Activated B cell treated with CpG ODN at 0.5 μM for 24 hours (primary cell): ENCODE data around the gene C5orf58. TPM values are rescaled to one million over a fixed set of nuclear protein-coding genes. Genes with fewer than 3 reads are reported as not detected.

Source experiments
- ATAC-seq: fragments of 200-7000 bp; cut with Tn5 transposase; one replicate; pipeline ENCODE4 v1.10.0; 2021; ENCODE audit warnings: low read depth, mild to moderate bottlenecking, moderate library complexity
- CTCF ChIA-PET: fragments of 350-600 bp; sonication (Branson Sonifier 250); formaldehyde crosslinking; loops from one replicate; lab custom pipeline; 2021; ENCODE audit warnings: antibody characterized with exemption; lab: Charles Lee
- POLR2A ChIA-PET: fragments of 350-600 bp; sonication (Branson Sonifier 250); formaldehyde crosslinking; loops from one replicate; lab custom pipeline; 2021; ENCODE audit warnings: antibody characterized with exemption; lab: Charles Lee
- DNase-seq: peaks from one replicate; pipeline ENCODE4 v3.0.0; 2022
- H3K27ac Mint-ChIP-seq: one replicate; pipeline ENCODE4 v1.8.0; 2020; ENCODE audit warnings: mixed read lengths
- H3K27me3 Mint-ChIP-seq: one replicate; pipeline ENCODE4 v1.8.0; 2021; ENCODE audit warnings: mixed read lengths
- H3K36me3 Mint-ChIP-seq: one replicate; pipeline ENCODE4 v1.8.0; 2021; ENCODE audit warnings: low read depth, mixed read lengths
- H3K4me1 Mint-ChIP-seq: one replicate; pipeline ENCODE4 v1.8.0; 2021; ENCODE audit warnings: mixed read lengths
- H3K4me3 Mint-ChIP-seq: one replicate; pipeline ENCODE4 v1.8.0; 2020; ENCODE audit warnings: mild to moderate bottlenecking, mixed read lengths
- H3K9me3 Mint-ChIP-seq: one replicate; pipeline ENCODE4 v1.8.0; 2020; ENCODE audit warnings: mixed read lengths
- CTCF ChIP-seq: fragments of 200-600 bp; IDR thresholded peaks from one replicate; pipeline ENCODE4 v1.8.0; 2022; ENCODE audit warnings: antibody characterized with exemption, mild to moderate bottlenecking
- intact Hi-C: fragments of 100-400 bp; cut with micrococcal nuclease; formaldehyde crosslinking; loops from one replicate; pipeline ENCODE4 v1.15.1; 2024
- total RNA-seq: library from RNA; stranded (reverse); gene quantifications from 2 replicates; pipeline ENCODE4 v1.2.3, GENCODE V29; 2022

C5orf58 gene
- total RNA-seq, 1 donor from 2014 or later: not detected

GRCh38 chr5:170254056-170254455 lies 21.3 kb downstream of the C5orf58 start:
- no peak overlapping the region for H3K27ac Mint-ChIP-seq
- ChIA-PET POLR2A (no interaction called here), CTCF (no interaction called here)
- H3K4me1 Mint-ChIP-seq: peaks cover 14% of the 10 kb centered on the region
- TF ChIP-seq CTCF: no peak
- DNase-seq: no peak
- ATAC-seq: peak; percentile 95
- intact Hi-C loops: no loop called here
- no peak overlapping the region for H3K4me3 Mint-ChIP-seq
- H3K27me3 Mint-ChIP-seq: no peaks in the 10 kb centered on the region
- H3K36me3 Mint-ChIP-seq: peaks cover 23% of the 10 kb centered on the region
- no peaks in the 10 kb centered on the region for H3K9me3 Mint-ChIP-seq

- Mint-ChIP-seq H3K36me3 (peaks cover 19% of the 10 kb centered on the region), H3K27me3 (no peaks in the 10 kb centered on the region), H3K4me1 (peaks cover 11% of the 10 kb centered on the region), H3K4me3 (no peak overlapping the region), H3K27ac (no peak overlapping the region), H3K9me3 (no peaks in the 10 kb centered on the region)
- POLR2A ChIA-PET: interaction anchor here (0.5 kb wide), 1 partner anchor 91 kb away, joined by 5 read pairs; no protein-coding TSS in a partner anchor
- CTCF ChIA-PET: interaction anchor here (0.6 kb wide), 1 partner anchor 157 kb away, joined by 3 read pairs; no protein-coding TSS in a partner anchor
- ATAC-seq: no peak
- DNase-seq: no peak
- no peak for TF ChIP-seq CTCF
- intact Hi-C loops: no loop called here
Measured at GRCh38 chr5:170256571-170256970, 23.8 kb downstream of the C5orf58 start.

GRCh38 chr5:170257370-170257769 lies 24.6 kb downstream of the C5orf58 start:
- TF ChIP-seq CTCF: no peak
- DNase-seq: no peak
- no peak for ATAC-seq
- intact Hi-C loops: no loop called here
- Mint-ChIP-seq H3K4me1 (peaks cover 11% of the 10 kb centered on the region), H3K4me3 (no peak overlapping the region), H3K9me3 (no peaks in the 10 kb centered on the region), H3K36me3 (peaks cover 20% of the 10 kb centered on the region), H3K27me3 (no peaks in the 10 kb centered on the region), H3K27ac (no peak overlapping the region)
- POLR2A ChIA-PET: no interaction called here
- CTCF ChIA-PET: interaction anchor here (0.6 kb wide), 1 partner anchor 158 kb away, joined by 3 read pairs; no protein-coding TSS in a partner anchor

- Mint-ChIP-seq H3K27me3 (no peaks in the 10 kb centered on the region), H3K4me1 (no peaks in the 10 kb centered on the region), H3K27ac (no peak overlapping the region), H3K4me3 (no peak overlapping the region), H3K36me3 (peaks cover 18% of the 10 kb centered on the region), H3K9me3 (no peaks in the 10 kb centered on the region)
- no peak for TF ChIP-seq CTCF
- POLR2A ChIA-PET: no interaction called here
- DNase-seq (no peak), ATAC-seq (no peak)
- intact Hi-C loops: no loop called here
- CTCF ChIA-PET: interaction anchor here (1.1 to 1.4 kb wide), 2 partner anchors 27 to 77 kb away, joined by 3 to 6 read pairs; no protein-coding TSS in a partner anchor
Measured at GRCh38 chr5:170261528-170262043, 28.8 kb downstream of the C5orf58 start.

GRCh38 chr5:170262061-170263045 lies 29.6 kb downstream of the C5orf58 start:
- intact Hi-C loops: no loop called here
- H3K36me3 Mint-ChIP-seq: peaks cover 14% of the 10 kb centered on the region
- DNase-seq: no peak
- no peaks in the 10 kb centered on the region for H3K9me3 Mint-ChIP-seq
- H3K4me3 Mint-ChIP-seq: no peak overlapping the region
- POLR2A ChIA-PET: no interaction called here
- ATAC-seq: no peak
- CTCF ChIA-PET: interaction anchor here (1.1 to 1.4 kb wide), 3 partner anchors 26 to 77 kb away, joined by 3 to 6 read pairs (median 3); no protein-coding TSS in a partner anchor
- no peaks in the 10 kb centered on the region for H3K4me1 Mint-ChIP-seq
- TF ChIP-seq CTCF: no peak
- no peaks in the 10 kb centered on the region for H3K27me3 Mint-ChIP-seq
- H3K27ac Mint-ChIP-seq: no peak overlapping the region
